HG03575 (cell line): Measurements from ENCODE around the gene YIPF5.

Experiments
- ATAC-seq: cut with Tn5 transposase; IDR thresholded peaks from one replicate; pipeline ENCODE4 v1.9.1; 2021; ENCODE audit not compliant: unreplicated experiment, insufficient number of reproducible peaks, low FRiP score; ENCODE audit errors: extremely low read depth

Gene YIPF5

DNA sequence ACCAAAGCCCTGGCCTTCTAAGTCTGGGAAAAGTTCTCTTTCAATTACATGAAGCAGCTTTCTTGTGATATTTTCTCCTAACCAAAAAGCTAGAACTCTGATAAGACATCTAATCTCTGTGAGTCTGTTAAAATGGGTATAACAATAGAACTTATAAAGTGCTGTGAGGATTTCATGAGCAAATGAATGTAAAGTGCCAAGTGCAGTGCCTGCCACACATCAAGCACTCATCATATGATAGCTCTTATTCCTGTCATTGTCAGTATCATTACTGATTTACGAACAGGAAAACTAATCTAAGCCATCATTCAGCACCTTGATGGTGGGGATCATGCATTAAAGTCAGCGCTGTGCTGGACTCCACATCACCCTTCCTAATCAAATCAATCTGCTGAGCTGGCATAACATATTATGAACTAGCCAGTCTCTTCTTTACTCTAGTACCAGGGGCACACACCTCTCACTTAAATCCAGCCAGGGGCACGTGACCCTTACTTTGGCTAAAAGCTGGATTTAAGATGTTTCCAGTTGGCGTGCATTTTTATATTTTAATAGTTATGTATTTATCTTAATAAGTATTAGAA, 37.3 kb downstream of the YIPF5 start:
- no peak for ATAC-seq

DNA sequence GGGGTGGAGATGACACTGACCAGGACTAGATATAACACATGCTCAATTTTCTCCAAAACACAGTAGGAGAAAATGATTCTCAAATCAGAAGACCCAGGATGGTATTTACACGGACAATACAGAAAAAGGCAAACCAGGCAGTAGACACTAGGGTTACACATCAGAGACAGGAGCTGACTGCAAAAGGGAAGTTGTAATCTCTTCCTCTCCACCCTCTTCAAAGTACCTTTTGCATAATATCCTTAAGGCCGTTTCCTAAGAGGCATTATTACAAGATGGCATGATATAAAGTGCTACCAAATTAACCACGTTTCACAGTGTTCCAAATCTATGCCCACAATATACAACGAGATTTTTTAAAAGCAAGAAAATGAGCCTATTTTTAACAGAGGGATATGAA, 39.2 kb downstream of the YIPF5 start:
- ATAC-seq = no peak

DNA sequence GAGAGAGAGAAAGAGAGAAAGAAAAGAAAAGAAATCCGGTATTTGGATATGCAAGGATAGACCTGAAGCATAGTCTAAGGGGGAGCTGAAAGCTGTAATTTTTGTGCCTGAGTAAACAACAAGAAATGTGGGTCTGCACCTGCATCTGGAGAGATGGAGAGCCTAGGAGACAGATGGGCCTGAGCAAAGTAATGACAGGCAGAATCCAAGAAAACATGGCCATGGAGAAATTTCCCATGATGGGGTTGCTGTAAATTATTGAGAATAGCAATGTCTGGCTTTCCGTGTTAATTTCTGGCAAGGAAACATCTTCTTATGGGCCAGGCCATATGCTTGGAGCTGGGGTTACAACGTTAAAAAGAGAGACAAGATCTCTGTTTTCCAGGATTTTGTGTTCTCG, 40.2 kb downstream of the YIPF5 start:
- no peak for ATAC-seq

DNA sequence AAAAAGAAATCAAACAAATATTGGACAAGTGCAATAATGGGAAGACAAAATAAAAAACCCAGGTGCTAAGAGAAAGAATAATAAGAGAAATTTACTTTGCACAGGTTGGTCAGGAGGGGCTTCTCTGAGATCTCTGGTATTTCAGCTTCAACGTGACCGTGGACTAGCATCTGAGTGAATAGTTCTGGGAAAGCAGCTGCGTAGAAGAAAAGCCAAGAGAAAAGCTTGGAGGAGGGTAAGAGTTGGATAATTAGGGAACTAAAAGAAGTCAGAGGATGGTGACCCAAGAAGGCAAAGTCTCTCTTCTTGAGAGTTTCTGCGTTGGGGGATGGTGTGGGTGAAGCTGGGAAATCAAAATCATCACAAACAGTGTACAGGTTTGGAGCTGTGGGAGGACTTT, 41.6 kb downstream of the YIPF5 start:
- no peak for ATAC-seq

DNA sequence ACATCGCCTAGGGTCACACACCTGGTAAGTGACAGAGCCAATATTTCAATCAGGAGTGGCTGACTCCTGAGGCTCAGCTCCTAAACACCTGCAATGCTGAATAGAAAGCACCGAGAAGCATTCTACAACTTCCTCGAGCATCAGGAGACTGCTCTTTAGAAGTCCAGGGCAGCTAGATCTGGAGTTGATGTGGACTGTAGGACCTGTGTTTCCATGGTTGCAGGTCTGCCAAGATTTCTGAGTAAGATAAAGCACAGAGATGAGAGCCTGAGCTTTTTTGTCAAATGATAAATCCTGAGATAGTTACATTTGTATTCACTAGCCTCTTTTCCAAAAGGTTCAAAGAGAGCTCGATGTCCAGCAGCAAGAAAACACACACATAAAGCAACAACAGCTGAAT, 43.8 kb downstream of the YIPF5 start:
- ATAC-seq = no peak

DNA sequence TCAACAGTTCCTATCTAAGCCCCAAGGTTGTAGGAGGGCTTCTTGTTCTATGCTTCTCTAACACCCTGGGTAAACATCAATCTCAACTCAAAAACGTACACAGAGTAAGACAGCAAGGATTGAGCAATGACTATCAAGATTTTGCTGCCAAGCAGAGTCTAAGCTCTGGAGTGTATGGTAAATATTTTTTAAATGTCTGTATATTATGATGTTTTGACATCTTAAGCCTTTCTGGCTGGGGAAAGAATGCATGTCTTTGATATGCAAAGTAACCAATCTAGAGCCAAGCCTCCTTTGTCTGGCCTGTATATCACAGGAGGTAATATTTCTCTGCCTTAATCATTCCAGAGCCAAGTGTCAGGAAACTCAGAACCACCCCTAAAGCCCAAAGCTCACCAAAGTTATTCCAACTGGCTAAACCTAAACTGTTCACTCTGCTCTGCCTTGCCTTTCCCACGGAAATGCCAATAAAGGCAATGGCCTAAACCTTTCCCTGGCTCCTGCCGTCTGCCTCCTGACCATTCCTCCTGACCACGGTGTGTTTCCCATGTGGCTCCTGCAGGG, 45.2 kb downstream of the YIPF5 start:
- ATAC-seq = no peak

DNA sequence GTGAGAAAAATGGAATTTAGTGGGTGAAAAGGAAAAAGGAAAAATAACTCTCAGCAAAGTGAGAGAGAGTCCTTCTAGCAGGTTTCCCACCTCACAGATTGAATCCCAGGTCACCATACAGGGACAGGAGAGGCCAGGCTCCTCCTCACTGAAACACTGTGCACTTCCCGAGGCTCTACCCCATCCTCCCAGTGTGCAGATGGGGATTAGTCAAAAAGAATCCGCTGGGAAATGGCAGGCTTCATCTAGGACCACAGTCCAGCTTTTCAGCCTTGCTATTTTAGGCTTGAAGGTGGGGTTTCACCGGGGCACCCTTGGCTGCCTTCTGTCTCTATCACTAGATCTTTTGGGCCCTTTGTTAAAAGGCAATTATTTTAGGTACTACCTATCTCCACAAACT, 47.8 kb downstream of the YIPF5 start:
- ATAC-seq = no peak

DNA sequence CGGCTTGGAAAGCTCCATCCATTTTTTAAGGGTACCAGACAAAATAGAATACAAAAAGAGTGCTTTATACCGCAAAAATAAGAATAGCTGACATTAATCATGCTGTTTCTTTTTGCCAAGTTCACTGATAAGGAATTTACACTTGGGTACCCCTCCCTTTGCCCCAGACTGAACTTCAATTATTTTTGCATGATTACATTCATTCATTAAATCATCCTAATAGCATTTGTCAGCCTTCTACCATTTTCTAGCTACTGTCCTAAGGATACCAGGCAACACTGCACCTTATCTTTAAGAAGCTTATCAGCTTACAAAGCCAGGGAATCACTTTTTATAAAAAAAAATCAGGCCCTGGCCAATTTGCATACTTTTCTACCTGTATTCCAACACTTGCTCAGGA, 48.4 kb downstream of the YIPF5 start:
- no peak for ATAC-seq

DNA sequence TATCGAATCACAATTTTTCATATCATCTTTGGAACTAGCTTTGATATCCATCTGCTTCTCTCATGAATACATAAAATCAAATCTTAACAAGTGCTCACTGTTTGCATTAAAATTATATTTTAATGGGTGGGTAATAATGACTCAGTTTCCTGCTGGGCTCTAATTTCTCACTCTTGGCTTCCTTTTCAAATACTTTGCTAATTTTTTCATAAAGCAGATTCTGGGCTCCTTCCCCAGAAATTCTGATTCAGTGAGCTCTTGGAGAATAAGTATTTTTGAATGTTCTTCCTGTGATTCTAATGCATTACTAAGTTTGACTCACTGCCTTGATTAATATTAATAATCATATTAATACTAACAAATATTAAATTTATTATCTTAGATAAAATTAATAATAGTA, 48.9 kb downstream of the YIPF5 start:
- no peak for ATAC-seq

DNA sequence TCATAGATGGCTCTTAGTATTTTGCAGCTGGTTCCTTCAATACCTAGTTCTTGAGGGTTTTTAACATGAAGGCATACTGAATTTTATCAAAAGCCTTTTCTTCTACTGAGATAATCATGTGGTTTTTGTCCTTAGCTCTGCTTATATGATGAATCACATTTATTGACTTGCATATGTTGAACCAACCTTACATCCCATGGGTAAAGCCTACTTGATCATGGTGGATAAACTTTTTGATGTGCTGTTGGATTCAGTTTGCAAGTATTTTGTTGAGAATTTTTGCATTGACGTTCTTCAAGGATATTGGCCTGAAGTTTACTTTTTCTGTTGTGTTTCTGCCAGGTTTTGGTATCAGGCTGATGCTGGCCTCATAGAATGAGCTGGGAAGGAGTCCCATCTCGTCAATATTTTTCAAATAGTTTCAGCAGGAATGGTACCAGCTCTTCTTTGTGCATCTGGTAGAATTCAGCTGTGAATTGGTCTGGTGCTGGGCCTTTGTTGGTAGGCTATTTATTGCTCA, 49.7 kb downstream of the YIPF5 start:
- ATAC-seq = no peak

DNA sequence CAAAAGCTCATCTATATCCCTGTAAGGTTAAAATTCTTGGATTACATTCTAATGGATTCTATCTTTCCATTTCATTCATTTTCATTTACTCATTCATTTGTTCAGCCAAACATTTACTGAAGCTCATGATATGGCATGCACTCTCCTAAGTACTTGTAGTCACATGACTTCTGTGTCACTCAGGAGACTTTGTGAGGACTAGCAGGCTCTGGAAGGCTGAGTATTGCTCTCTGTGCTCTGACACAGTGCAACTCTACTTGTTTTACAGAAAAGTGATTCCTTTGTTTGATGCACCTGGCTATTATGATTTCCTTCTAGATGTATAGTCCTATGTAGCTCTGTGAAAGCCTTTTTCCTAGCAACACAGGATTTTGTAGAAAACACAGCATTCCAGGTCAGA, 53.0 kb downstream of the YIPF5 start:
- ATAC-seq = no peak

DNA sequence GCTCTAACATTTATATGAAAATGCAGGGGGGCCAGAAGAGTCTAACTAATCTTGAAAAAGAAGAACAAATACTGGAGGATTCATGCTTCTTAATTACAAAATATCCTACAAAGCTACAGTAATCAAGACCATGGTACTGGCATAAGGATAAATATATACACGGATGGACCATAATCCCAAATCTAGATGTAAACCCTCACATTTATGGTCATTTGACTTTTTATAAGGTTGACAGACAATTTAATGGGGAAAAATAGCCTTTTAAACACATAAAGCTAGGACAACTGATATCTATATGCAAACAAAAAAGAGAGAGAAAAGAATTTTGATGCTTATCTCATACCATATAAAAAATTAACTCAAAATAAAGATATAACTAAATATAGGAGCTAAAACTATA, 55.9 kb downstream of the YIPF5 start:
- ATAC-seq = no peak
